GM18520 (cell line): Measurements from ENCODE around the gene MKI67.

Experiments used
- ATAC-seq: cut with Tn5 transposase; IDR thresholded peaks from one replicate; pipeline ENCODE4 v1.9.1; 2021; ENCODE audit not compliant: unreplicated experiment

The MKI67 gene

DNA sequence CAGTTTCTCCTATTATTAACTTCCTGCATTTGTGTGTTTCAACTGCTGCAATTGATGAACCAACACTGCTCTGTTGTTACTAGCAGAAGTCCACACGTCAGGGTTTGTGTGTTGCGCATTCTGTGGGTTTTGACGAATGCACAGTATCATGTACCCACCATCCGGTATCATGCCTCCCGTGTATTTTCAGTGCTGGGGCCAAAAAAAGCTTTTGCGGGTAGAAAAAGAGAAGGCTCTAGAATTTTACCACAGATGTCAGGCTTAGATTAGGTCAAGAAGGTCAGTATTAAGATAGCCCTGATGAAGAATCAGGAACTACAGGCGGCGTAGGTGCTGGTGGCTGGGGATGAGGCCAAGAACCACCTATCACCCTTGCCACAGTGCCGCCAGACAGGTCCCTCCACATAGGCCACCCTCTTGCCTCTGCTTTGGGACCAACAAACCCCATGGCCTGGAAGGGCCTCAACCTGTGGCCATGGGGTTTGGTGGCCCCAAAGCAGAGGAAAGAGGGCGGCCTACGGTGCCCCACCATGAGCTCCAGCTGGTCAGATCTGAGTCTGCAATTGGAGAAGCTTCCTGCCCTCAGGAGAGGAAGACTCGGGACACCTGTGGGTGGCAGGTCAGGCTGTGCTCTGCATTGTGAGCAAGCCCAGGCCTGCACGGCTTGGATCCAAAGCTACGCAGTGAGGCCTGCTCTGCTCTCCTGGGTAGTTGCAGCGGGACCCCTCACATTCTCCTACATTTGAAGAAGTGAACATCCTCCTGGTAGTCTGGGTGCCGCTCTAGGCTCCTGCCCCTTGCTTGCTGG is 71.9 kb downstream of the MKI67 start:
- ATAC-seq, result no peak

DNA sequence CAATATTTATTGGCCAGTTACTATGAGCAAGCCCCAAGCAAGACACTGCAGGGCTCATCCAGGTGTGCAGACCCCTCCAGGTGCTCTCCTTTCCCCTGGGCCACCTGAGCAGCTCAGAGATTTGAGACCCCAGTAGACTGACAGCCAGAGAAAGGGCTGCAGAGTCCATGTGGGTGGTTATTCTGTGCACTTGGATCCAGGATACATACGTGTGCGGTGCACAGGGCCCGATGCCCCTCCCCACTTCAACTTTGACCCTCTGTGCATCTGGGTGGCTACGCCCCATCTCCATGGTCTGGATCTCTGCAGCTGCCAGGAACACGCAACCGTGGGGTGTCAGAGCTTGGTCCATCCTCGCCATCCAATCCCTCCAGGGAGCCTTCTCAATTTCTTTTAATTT is 72.9 kb downstream of the MKI67 start:
- no peak for ATAC-seq

DNA sequence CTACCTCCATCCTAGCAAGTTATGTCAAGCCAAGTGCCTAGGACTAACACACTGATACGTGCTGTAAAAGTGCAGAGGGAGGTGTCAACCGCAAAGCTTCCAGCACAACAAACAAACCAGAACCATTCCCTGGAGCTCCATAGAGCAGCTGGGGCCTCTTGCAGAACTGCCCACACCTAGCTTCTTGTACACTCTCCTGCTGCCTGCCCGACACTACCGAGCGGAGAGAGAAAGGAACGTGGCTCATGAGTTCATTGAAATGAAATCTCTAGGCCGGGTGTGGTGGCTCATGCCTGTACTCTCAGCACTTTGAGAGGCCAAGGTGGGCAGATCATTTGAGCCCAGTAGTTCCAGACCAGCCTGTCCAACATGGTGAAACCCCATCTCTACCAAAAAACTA is 73.5 kb downstream of the MKI67 start:
- ATAC-seq, result no peak

DNA sequence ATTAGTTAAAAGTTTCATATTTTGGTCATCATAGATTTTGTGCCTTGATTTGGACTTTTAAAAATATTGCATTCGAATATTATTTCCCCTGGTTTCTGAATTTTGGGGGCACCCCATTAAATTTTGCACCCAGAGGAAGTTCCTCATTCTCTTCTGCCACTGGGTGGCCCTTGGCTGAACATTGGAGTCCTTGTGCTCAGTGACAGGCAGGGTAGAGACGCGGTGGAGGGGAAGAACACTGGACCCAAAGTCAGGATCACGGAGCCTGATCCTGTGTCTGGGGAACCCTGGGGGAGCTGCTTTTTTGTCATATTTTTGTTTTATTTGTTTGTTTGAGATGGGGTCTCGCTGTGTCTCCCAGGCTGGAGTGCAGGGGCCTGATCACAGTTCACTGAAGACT is 74.7 kb downstream of the MKI67 start:
- ATAC-seq, result no peak

DNA sequence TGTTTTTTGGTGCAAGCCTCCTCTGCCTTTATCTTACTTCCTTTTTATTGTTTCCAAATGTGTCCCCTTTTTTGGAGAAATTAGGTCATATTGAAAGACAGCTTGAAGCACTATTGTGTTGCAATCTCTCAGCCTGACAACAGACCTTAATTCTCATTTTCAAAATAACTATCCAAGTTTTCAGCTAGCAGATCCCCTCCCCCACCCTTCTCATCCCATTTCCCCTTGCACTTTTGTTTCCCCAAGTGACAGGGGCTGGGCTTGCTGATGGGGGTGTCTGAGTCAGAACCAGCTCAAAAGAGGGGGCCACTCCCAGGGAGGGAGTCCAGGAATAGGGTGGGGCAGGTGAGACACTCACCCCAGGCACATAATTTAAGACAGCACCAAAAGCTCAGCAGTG is 75.3 kb downstream of the MKI67 start:
- ATAC-seq, result no peak

DNA sequence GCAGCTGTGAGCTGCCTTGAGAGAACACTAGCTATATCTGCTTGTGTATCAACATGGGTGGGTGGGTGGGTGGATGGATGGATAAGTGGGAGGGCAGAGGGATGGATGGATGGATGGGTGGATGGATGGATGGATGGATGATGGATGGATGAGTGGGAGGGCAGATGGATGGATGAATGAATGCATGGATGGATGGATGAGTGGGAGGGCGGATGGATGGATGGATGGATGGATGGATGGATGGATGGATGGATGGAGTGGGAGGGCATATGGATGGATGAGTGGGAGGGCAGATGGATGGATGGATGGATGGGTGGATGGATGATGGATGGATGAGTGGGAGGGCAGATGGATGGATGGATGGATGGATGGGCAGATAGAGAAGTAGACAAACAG is 76.1 kb downstream of the MKI67 start:
- no peak for ATAC-seq

DNA sequence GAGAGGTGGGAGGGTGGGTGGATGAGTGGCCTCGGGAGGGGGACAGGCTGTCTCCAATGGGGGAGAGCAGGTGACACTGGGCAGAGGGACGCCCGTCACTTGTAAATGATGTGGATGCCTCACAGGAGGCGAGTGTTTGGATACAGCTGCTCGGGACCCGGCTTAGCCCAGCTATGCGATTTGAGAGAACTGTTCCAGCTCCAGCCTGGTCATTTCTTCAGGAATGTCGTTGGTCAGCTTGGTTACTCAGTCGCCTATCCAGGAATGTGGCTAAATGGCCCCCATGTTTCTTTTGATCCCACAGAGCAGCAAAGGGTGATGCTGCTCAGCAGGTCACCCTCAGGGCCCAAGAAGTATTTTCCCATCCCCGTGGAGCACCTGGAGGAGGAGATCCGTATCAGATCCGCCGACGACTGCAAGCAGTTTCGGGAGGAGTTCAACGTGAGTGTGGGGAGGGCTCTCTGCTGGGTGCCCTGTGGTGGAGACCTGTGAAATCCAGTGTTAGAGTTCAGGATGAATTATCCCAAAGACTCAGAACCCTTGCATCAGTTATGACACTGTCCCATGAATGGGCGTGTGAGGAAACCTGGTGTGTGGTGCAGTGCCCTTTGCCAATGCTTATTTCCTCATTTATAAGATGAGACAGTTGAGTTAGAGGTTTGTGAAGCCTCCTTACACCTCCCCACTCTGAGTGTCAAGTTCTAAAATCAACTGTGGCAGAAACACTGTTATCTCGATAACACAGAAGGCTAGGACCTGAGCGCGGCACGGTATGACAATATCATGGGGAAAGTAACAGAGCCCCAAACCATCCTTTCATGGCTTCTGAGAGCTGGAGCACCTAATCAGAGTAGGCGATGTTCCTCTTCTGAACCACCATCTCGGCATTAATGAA is 76.8 kb downstream of the MKI67 start:
- no peak for ATAC-seq

DNA sequence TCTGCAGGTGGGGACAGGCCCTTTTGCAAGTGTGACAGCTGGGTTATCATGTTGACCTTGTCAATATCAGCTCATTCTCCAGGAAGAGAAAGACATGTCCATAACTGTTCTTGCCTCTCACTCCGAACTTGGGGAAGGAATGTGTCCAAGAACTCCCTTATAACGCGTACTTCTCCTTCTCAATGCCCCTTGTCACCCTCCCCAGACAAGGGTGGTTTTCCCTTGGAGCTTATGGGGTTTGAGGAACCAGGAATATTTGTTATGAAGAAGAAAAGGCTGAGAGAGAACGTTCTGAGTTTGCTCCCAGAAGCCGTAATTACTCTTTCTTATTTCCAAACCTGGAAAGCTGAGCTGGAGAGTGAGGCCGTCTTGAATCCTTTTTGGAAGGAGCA is 77.4 kb downstream of the MKI67 start:
- no peak for ATAC-seq

DNA sequence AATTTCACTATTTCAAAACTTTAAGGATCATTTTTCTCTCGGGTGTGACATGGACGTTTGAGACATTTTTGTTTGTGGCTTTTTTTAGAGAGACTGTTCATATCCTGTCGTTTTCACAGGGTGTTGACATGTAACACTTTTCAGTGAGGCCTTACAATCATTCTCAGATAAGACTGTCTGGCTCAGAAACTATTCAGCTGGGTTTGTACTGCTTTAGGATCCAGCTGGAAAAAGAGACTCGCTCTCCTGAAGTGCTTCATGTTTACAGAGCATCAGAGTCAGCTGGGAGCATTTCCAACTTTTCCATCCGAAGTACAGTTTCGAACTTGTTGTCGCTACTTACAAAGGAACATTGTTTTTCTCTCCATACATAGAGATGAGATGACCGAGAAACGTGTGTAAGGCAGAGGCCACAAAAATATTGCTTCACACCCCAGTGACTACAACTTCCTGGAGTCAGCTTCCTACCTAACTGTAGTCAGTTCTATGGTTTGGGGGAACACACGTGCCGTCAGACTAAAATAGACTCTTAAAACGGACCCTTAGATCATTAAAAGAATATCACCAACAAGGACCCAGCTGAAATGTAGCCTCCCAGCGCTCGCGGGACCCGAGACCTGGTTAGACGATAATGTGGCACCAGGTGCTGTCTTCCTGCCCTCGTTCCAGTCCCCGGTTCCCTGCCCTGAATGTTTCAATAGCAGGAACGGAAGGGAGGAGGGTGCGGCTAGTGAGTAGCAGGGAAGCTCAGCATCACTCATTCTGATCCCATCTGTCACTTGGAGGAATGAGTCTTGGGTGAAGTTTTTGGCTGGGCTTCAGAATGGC is 78.0 kb downstream of the MKI67 start:
- ATAC-seq, result no peak

DNA sequence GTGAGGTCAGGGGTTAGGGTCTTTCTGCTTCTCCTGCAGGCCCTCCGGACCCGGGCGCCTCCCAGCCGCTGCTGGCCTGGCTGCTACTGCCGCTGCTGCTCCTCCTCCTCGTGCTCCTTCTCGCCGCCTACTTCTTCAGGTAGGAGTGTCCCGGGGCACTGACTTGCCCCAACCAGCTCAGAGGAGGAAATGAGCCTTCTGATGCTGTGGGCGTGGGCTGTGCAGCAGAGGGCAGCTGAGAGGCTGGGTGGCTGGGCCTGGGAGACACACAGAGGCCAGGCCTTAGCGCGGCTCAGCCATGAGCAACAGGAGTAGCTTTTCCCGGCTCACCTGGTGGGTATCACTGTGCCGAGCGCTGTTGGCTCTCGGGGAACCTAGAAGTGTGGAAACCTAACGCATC is 78.9 kb downstream of the MKI67 start:
- peak; percentile 99 for ATAC-seq

DNA sequence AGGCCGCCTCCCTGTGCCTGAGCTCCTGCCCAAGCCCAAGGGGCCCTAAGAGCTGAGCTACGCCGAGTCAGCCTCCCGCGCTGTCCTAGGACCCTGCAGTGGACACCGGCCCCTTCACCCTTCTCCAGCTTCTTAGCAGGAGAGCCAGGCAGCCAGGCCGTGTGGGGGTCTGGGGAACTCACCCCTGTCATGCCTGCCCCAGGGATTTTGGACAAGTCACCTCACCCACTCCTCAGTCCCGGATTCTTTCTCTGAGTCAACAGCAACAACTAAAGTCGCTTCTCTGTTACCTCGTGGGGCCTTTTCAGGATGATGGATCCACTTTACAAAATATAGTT is 79.3 kb downstream of the MKI67 start:
- no peak for ATAC-seq
